Stimulated activated CD8-positive, alpha-beta memory T cell treated with anti-CD3 and anti-CD28 coated beads, Interleukin-7, amount 100 ng/mL, for 4 hours (primary cell): ENCODE results near the gene GRIK4.
"Not testable (repeated sequence)": the region's sequence is repeated elsewhere in the genome, so short reads cannot be mapped to it uniquely, and the experiment has no call there.

ENCODE experiments used
- DNase-seq, 2 donors: peaks; one replicate each; pipeline ENCODE4 v3.0.0-alpha.2; 2020; ENCODE audit warnings: low read depth in 2 of 2

The GRIK4 gene

DNA sequence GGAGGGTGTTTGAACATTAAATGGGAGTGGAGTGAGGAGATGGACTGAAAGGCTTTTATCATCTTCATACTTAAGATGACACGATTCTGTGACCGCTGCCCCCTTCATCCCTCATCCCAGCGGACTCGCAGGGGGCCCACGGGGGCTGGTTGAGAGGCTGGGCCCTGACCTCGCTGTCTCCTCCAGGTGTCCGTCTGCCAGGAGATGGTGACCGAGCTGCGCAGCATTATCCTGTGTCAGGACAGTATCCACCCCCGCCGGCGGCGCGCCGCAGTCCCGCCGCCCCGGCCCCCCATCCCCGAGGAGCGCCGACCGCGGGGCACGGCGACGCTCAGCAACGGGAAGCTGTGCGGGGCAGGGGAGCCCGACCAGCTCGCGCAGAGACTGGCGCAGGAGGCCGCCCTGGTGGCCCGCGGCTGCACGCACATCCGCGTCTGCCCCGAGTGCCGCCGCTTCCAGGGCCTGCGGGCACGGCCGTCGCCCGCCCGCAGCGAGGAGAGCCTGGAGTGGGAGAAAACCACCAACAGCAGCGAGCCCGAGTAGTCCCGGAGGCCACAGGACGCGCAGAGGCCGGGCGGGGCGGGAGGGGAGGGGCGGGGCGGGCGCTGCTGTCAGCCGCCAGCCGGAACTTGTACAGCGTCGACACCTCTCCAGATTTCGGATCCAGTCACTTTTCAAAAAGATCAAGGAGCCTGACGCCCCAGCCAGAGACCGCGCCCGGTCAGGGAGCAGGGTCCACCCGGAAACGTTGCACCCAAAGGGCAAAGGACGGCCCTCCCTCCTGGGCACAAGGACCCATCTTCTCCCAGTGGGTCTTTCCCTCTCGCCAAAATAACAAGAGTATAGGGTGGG lies 474.4 kb downstream of the GRIK4 start:
- peak in 1 of 2 donors; percentile 13 for DNase-seq

DNA sequence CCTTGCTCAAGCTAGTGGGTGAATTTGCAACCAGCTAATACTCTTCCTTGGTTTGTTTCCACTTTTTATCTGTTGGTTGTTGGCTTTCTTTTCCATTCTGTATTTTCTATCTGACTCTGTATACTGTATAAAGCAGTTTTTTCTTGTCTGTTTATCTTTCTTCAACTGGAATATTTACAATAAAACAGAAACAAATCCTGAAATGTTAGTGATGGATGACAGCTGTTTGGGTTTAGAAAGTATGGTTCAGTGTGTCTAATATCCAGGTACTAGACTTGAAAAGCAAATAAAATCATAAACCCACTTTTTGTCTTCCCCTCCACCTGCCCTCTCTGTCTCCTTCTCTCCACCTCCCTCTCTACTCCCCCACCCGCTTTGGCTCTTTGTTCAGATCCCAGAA lies 477.1 kb downstream of the GRIK4 start:
- no peak for DNase-seq

DNA sequence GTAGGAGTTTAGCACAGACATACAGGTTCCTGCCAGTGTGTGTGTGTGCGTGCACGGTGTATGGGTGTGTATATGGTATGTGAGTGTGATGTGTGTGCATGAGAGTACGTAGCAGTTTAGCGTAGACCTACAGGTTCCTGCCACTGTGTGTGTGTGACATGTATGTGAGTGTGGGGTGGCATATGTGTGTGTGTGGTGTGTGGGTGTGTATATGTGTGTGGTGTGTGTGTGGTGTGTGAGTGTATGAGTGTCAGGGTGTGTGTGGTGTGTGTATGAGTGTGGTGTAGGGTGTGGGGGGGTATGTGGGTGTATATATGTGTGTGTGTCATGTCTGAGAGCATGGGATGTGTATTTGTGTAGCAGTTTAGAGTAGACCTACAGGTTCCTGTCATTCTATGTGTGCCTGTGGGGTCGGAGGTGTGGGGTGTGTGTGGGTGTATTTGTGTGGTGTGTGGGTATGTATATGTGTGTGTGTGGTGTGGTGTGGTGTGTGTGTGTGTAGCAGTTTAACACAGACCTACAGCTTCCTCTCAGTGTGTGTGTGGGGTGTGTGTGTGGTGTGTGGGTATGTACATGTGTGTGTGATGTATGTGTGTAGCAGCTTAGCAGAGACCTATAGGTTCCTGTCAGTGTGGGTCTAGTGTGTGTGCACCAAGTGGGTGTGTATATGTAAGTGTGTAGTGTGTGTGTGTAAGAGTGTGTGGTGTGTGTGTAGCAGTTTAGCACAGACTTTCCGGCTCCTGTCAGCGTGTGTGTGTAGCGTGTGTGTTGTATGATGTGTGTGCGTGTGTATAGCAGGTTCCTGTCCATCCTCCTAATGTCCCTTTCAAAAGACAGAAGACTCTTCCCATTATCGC lies 480.5 kb downstream of the GRIK4 start:
- DNase-seq, result no peak

DNA sequence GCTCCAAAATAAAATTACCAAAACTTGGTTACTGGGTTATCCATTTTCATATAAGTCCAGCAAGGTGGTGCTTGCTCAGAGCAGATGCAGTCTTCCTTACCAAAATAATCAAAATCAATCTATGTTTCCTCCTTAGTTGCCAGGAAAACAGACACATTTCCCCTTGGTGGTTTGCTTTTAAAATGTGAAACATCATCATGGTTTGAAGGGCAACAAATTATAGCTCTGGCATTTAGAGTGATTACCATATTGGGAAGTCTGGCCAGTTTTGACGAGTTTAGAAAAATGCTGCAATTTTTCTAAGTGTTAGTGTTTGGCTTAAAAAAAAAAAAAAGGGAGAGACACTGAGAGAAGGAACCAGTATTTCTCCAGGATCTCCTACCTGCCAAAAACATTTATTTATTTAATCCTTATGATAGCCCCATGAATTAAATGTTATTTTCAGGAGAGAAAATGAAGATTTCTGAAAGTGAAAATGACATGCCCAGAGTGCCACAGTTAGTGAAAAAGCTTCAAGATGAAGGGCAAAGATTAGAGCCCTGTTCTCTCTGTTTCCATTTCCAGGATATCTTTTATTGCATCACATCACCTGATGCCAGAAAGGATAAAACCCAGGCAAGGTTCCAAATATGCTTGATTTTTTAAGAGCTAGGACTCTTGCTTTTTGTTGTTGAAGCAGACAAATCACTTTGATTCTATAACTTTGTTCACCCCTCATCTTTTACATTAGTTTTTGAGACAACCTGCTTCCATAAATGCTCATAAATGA lies 482.7 kb downstream of the GRIK4 start:
- no peak for DNase-seq

DNA sequence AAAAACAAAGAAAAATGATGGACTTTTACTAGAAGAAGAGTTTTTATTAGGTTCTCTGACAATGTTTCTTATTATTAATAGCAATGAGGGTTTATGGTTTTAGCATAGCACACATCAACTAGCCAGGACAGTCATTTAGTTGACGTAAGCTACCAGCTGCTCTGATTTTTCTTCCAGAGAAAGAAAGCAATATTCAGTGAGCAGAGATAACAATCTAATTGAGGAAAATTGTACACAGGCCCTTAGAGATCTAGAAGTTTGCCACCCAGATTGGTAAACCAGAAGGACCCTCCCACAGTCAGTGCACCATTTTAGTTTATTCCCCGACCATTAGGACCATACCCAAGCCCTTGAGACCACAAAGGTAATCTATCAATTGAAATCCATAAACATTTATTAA lies 483.6 kb downstream of the GRIK4 start:
- no peak for DNase-seq

DNA sequence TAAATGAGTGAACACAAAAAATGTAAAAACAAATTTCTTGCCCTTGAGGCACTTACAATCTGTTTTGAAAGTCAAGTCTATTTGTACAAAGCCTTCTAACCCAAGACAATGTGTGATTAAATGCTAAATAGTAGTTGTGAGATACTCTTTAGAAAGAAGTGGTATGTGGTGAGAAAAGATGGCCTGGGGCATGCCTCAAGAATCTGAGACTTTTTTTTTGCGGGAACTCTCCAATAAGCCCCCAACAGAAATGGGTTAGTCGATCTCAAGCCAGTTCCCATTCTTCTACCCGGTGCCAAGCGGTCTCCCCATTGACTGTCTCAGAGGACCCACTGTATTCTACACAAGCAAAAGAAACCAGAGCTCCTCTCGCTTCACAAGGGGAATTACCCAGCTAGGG lies 485.4 kb downstream of the GRIK4 start:
- DNase-seq, result no peak

DNA sequence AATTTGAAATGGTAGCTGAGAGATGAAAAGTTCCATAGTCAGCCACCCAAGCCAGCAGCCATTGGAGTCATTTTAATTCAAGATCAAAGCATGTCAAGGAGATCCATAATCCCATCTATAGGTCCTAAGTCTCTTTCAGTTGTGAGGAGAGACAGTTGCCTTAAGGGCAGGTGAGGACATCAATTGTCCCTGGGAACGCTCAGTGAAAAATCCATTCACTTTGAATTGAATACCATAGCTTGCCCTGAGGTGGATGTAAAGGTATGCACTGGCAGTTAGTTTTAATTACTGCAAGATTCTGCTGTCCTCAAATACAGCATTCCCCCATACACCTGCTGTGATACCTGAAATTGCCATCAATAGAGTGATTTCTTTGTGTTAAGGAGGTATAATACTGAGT lies 487.0 kb downstream of the GRIK4 start:
- DNase-seq, result no peak

DNA sequence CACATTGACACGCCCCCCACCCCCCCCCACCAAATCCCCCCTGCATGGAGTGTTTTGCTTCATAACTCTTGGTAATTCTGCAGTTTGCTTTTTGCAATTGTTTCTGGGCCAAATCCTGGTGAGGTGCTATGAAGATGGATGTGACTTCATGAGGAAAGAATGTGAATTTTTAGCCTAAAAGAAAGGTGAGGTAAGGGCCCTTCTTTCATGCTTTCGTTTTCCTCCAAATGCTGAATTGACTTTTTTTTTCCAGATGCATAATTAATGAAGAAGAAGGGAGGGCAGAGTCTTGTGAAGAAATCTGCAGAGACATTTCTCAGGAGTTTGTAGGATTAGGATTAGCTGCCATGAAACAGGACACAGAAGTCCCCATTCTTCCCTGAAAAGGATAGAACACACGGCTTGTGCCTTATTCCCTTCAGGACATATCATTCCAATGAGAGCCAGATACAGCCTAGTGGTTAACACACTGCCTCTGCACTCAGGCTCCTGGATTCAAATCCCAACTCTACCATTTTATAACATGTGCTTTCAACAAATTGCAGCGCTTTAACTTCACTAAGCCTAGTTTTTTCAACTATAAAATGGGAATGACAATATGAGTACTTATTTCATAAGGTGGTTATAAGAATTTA lies 492.8 kb downstream of the GRIK4 start:
- DNase-seq, result no peak

DNA sequence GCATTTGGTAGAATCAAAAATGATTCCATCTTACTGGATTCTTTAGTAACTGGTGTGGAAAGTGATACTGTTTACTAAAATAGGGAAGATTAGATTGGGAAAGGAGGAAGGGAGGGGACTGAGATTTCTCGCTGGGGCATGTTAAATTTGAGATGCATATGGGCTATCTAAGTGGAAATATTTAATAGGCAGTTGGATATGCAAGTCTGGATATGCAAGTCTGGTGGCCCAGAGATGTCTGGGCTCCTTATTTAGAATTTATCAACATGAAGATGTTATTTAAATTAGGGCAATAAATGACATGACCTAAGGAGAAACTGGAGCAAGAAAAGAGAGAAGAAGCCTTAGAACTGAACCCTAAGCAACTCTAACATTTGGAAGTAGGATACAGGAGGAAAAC lies 495.4 kb downstream of the GRIK4 start:
- DNase-seq, result no peak

DNA sequence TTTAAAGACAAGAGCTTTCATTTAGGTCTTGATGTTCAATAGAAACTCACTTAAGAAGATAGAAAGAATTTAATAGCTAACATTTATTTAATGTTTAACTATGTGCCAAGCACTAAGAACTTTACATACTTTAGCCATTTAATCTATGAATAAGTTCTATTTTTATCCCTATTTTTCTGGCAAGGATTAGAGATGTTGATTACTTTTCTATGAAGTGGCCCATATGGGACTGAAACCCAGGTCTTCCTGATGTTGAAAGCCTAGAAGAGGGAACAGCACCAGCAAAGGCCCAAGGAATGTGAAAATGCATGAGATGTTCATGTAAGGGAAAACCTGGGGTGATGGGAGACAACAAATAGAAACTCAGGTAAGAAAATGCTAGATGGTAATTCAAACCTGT lies 497.0 kb downstream of the GRIK4 start:
- no peak for DNase-seq

DNA sequence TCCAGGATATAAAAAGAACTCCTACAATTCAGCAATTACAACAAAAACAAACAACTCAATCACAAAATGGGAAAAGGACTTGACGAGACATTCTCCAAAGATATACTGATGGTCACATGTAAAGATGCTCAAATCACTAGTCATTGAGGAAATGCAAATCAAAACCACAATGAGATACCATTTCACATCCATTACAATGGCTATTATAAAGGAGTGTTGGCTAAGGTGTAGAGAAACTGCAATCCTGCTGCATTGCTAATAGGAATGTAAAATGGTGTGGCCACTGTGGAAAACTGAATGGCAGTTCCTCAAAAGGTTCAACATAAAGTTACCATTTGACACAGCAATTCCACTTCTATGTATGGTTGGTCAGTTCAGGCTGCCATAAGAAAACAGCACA lies 500.5 kb downstream of the GRIK4 start:
- no peak for DNase-seq

DNA sequence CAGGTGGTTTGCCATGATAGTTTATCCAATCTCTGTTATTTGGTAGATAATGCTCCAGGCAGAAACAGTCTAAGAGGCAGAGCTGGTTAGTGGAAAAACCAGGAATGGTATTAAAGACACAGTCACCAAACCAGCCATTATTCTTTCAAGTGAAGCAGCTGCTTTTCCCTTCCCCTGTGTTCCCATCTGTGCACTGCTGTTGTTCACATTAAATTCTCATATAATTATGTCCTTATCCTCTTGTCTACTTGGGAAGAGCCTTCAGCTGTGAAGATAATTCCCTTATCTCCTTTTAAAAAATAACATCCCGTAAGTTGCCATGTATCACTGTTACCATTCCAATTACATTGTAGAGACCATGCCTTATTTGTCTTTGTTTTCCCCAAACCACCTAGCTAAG lies 507.2 kb downstream of the GRIK4 start:
- DNase-seq, result no peak

DNA sequence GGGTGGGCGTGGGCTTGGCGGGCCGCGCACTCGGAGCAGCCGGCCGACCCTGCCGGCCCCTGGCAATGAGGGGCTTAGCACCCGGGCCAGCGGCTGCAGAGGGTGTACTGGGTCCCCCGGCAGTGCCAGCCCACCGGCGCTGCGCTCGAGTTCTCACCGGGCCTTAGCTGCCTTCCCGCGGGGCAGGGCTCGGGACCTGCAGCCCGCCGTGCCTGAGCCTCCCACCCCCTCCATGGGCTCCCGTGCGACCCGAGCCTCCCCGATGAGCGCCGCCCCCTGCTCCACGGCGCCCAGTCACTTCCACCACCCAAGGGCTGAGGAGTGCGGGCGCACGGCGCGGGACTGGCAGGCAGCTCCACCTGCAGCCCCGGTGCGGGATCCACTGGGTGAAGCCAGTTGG lies 510.2 kb downstream of the GRIK4 start:
- DNase-seq, result not testable (repeated sequence)

DNA sequence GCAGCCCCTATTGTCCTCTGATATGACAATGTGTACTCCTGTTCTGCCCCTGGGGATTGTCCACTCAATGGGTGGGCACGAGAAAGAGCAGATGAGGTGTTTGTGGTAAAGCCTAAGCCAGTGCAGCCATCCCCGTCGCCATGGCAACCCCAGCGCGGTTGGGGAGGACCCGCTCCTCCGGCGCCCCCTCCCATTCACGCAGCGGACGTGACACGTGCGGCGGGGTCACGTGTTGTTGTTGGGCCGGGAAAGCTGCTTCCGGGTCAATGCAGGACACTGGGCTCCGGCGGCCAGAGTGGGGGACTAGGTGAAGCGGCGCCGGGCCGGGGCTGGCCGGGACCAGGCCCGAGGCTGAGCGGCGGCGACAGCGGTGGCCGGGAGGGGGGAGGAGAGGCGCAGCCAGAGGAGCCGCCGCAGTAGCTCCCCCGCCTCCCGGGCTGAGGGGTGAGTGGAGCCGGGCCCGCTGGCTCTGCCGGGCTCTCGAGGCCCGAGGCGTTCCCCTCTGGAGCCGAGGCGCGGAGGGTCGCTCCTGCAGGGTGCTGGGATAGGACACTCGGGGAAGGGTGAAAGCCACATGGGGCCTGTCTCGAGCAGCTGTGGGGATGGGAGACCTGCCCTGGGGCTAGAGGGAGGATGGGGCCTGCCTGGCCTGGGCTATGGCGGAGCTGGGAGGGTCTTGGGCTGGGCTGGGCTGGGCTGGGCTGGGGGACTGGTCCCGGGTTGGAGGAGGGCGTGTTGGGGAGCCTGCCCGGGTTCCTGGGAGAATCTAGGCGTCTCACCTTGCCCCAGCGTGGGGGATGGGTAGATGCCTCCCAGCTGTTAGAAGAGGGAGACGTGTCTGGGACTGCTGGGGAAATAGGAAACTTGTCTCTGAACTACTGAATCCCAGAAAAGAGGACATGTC lies 512.6 kb downstream of the GRIK4 start, which contains the start of gene TBCEL:
TBCEL (plus strand) TSS at position 255 of the 904 bp plus-strand sequence. CDS start 21,589 bp downstream, outside the sequence.
- peak; percentile 60 to 75 for DNase-seq

DNA sequence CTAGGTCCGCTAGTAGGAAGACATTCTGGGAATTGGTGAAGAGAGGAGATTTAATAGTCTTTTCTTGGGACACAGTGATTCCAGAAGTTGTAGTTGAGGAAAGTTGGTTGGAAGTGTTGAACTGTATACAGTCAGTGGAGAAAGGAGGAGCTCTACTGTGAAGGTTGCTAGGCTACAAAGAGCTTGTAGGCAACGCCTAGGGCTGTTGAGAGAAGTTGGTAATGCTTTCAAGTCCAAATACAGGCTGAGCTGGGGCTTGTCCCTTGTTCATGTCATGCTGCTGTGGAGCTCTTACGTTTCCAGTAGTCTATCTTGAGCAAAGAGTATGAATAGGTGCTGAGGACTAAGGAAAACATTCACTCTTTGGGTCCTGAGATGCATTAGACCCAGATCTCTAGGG lies 513.4 kb downstream of the GRIK4 start:
- DNase-seq, result no peak

DNA sequence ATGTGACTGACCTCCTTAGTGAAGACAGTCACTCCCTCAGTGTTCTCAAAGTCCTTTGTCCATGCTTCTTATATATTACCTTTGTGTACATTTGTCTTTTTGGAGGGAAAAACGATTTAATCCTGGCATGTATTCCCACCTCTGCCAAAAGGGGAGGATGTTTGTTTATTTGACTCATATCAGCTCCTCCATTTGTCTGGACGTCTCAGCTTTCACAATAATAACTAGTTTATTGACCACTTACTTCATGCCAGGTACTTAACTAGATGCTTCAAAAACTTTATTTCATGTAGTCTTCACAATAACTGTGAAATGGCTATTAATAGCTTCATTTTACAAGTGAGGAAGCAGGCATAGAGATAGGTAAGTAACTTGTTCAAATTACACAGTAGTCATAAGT lies 517.6 kb downstream of the GRIK4 start:
- no peak for DNase-seq

DNA sequence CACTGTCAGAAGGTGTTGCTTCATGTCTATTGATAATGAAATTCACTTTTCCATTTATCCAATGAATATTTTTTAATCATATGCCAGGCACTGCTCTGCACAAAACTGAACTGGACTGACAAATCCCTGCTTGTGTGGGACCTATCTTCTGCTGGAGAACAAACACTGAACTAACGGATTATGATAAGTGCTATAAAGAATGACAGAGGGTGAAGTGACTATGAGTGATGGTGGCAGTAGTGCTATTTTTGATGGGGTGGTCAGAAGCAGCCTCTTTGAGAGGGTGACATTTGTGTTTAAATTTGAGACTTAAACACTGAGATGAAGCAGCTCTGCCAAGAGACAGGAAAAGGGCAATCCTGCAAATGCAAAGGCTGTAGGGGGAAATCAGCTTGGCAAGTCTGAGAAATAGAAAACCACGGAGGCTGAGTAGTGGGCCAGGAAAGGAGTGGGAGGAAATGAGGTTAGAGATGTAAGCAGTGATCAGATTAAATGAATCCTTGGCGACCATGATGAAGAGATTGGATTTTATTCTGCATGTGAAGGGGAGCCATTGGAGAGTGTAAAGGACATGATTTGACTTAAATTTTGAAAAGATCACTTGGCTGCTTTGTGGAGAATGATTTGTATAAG lies 518.4 kb downstream of the GRIK4 start:
- no peak for DNase-seq

DNA sequence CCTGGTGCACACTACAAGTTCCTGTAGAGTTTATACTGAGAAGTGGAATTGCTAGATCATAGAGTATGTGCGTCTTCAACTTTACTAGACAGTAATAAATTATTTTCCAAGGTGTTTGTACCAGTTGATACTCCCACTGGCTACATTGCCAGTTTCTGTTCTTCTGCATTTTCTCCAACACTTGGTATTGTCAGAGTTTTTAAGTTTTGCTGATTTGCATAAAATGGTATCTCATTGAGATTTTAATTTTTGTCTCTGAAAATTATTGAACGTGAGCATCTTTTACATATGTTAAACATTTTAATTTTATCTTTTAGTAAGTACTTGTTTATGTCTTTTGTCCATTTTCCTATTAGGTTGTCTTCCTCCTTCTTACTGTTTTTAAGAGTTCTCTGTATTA lies 519.6 kb downstream of the GRIK4 start:
- no peak for DNase-seq

DNA sequence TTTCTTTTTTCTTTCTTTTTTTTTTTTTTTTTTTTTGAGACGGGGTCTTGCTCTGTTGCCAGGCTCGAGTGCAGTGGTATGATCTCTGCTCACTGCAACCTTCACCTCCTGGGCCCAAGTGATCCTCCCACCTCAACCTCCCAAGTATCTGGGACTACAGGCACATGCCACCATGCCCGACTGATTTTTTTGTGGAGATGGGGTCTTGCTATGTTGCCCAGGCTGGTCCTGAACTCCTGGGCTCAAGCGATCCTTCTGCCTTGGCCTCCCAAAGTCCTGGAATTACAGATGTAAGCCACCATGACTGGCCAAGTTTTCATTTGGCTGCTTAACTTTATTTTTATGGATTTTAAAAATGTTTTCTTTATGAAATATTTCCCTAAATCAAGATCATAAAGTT lies 520.1 kb downstream of the GRIK4 start:
- not testable (repeated sequence) for DNase-seq

DNA sequence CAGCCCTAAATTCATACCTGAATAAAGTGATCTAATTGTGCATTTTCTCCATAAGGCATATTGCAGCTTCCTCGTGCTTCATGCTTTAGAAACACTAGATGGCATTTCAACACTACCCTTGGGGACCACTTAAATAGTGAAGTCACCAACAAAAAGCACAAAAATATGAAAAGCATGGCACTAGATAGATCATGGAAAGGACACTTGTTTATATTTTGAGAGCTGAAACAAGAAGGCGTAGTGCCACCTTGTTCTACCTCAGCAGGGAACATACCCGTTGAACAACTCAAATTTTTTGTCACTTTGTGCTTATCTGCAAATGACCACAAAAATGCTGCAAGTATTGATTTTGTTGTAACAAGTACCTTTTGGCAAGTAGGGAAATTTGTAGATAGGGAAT lies 521.0 kb downstream of the GRIK4 start:
- DNase-seq, result no peak
